ENCODE data around the gene TMEM54.
A peak's percentile ranks its signal among the peaks of the same experiment; 100 is the strongest.

Gene TMEM54

DNA sequence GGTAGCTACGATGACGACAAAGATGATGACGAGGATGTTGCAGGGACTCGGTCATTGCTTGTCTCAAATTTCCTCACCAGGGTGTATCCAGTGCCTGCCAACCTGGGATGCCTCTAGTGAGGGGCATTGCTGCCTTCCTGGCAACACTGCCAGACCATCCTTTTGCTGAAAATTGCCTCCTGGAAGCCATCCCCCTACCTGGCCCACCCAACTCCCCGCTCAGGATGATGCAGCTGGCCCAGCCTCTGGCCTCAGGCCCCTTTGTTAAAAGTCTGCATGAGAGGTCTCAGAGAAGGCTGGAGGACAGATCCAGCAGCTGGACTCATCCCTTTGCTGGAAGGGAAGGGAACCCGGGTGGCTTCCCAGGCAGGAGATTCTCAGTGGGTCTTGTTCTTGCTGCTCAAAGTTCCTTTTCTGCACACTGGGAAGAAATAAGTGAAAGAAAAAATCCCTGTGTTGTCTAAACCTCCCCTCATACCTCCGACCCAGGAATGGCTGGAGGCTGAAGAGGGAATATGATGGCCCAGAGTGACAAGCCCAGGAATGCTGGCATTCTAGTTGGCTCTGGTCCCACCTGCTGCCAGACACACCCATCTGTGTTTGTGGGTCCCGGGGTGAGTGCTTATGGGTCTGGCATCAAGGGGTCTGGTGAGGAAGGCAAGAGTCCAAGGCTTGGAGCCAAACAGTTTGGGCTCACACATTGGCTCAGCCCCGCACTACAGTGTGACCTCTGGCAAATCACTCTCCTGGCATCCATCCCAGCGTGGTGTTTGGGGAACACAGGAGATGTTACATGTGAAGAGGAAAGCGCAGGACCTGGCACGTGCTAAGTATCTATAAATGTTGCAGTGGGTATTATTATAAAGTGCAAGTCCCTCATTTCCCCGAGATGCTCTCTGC, 23.7 kb downstream of the TMEM54 start:
- peak; percentile 40 for DNase-seq

- DNase-seq = peak; percentile 7
Measured at GRCh38 chr1:32876341-32877210, 24.6 kb downstream of the TMEM54 start.

- no peak for DNase-seq
Measured at GRCh38 chr1:32874860-32875752, 26.1 kb downstream of the TMEM54 start.

DNA sequence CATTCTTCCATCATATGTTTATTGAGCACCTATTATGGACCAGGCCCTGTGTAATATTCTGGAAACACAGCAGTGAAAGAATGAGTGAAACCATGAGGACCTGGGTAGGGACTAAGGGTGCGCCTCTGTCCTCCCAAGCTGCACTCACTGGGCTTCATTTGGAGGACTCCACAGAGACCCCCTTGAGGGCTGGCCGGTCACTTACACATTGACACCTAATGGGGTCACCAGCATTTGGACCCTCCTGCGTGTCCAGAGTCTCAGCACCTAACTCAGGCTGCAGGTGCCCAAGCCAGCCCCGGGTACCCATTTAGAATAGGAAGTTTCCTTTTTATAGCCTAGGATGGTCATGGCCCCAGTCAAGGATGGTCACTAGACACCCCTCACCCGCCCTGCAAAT, 27.7 kb downstream of the TMEM54 start:
- no peak for DNase-seq

GRCh38 chr1:32872192-32872460, 29.1 kb downstream of the TMEM54 start:
- no peak for DNase-seq

- peak; percentile 20 for DNase-seq
Measured at GRCh38 chr1:32871364-32872191, 29.6 kb downstream of the TMEM54 start.

DNA sequence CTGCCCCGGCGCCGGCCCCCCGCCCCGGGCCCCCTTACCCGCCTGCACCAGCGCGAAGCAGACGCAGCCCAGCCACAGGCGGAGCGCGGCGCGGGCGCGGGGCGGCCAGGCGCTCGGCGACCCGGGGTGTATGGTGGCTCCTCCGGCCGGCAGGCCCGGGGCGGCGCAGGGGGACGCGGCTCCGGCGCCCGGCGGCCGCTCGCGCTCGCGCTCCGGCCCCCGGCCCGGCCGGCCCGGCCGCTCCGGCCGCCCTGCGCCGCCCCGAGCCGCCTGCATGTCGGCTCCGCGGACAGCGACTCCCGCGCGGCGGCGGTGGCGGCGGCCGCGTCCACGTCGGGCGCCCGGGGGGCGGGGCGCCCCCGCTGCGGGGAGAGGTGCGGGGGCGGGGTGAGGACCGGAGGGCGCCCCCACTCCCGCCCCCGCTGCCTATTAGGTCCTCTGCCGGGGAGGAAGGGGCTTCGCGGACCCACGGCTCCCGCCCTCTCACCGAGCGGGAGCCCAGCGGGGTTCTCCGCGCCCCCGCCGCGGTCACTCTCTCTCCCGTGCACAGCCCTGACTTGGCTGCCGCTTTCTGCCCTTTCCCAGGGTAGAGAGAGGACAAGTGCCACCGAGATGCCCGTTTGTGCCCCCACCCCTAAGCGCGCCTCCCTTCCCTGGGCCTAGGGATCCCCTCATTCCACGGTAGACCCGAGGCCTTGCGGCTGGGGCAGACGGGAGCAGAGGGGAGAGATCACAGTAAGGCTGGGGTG, 30.4 kb downstream of the TMEM54 start, which contains the start of gene FNDC5:
Gene FNDC5, minus strand, starts transcription at position 298 of the 749 bp plus-strand sequence.
- DNase-seq = peak; percentile 32

DNA sequence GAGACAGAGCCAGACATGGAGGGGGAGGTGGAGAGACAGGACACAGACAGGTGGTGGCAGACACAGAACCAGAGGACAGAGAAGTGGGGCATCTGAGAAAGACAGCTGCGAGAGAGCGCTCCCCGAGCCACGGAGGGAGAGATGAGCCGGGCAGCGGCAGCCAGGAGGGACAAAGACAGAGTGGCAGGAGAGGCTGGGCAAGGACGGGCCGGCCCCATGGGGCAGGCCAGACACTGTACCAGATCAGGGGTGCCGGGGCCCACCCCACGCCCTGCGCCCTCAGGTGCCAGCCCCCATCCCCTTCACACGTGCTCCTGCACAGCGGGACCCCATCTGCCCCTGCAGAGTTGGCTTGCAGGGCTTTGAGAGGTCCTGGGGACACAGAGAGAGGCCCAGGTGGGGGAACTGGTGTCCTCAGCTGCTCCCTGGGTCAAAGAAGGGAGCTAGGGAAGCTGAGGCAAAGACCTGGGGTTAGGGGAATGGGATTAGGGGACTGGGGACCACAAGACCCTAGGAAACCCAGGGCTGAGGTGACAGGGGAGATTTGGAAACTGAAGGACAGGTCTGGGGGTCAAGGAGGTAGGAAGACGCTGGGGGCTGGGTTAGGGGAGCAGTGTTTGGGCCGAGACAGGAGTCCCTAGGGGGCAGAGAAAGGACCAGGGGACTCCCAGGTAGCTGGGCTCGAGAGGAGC, 31.1 kb downstream of the TMEM54 start:
- DNase-seq = no peak

- no peak for DNase-seq
Measured at GRCh38 chr1:32868806-32869455, 32.3 kb downstream of the TMEM54 start.

GRCh38 chr1:32868085-32868484, 33.1 kb downstream of the TMEM54 start:
- DNase-seq = no peak

DNA sequence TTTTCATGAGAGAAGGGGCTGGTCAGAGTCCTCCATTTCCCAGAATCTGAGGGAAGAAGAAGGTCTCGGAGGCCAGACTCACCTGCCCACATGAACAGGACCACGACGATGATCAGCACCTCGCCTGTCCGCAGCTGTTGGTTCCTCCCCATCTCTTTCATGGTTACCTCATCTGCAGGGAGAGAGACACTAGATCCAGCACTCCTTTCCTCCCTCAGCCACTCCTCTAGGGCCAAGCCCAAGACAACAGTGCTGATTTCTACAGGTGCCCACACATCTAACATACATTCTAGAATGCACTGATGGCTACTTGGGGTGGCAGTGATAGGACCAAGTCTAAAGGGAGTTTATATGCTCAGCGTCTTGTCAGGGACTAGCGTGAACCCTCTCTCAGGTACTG, 33.5 kb downstream of the TMEM54 start:
- no peak for DNase-seq

DNA sequence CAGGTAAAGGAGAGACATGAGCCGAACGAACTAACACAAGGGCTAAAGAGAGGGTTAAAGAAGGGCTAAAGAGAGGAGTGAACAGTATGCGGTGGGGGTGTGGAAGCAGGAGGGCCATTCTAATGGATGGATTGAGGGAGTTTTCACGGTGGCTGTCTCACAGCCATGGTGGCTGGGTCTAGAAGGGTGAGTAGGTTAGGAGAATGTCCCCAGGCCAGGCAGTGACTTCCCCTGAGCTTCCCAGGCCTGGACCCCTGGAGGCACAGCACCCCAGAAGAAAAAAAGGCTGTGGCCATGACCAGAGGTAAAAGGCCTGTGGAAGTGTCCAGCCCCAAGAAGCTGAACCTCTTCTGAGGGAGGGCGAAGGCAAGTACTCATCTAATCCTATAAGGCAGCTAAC, 34.0 kb downstream of the TMEM54 start:
- no peak for DNase-seq

- no peak for DNase-seq
Measured at GRCh38 chr1:32865639-32866405, 35.4 kb downstream of the TMEM54 start.

DNA sequence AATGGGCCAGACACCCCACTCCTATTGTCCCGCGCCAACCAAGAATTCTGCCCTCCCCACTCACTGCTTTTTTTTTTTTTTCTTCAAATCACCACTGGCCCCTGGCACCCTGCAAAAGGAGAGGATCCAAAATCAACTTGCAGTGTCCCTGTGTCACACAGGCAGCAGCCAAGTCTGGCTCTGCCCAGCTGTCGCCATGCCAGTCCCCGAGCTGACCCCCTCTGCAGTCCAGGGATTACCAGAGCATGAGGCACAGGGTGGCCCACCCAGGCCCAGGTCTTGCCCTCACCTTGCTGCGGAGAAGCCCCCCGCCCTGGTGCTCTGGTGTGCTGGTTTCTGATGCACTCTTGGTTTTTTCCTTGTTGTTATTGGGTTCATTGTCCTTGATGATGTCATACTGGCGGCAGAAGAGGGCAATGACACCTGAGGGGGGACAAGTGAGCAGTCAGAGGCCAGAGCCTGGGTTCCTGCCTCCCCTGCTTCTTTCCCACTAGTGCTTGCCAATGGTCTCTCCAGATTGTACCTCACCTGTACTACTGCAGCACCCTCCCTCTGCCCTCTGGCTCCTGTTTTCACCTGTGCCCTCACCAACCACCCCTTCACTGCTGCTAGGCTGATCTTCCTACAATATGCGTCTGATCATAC, 36.7 kb downstream of the TMEM54 start:
- DNase-seq = no peak

GRCh38 chr1:32863881-32864245, 37.3 kb downstream of the TMEM54 start:
- no peak for DNase-seq

DNA sequence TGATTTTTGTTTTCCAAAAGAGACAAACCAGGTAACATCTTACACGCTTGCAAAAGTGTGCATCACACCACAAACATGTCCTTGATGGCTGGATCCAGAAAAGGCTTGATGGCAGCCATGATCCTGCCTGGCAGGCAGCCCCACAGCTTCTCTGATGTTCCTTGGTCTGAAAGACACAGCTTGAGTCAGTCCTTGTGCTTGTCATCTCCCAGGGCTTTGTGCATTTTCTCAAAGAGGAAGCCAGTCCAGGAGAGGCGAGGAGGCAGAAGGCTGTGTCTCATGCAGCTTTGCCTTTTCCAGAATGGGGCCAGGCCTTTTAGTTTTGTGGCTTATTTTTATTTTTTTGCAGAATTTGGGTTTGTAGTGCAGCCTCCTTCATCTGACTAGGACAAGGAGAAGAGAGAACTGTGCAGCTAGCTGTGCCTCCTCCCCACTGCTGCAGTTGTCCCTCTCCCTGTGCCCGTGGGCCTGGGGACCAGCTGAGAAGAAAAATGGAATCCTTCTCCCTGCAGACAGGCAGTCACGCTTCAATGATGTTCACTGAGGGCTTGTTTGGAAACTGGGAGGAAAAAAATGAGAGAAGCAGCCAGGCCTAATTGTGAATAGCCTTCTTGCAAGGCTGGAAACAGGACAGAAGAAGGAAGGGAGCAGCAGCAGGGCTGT, 37.8 kb downstream of the TMEM54 start:
- no peak for DNase-seq

DNA sequence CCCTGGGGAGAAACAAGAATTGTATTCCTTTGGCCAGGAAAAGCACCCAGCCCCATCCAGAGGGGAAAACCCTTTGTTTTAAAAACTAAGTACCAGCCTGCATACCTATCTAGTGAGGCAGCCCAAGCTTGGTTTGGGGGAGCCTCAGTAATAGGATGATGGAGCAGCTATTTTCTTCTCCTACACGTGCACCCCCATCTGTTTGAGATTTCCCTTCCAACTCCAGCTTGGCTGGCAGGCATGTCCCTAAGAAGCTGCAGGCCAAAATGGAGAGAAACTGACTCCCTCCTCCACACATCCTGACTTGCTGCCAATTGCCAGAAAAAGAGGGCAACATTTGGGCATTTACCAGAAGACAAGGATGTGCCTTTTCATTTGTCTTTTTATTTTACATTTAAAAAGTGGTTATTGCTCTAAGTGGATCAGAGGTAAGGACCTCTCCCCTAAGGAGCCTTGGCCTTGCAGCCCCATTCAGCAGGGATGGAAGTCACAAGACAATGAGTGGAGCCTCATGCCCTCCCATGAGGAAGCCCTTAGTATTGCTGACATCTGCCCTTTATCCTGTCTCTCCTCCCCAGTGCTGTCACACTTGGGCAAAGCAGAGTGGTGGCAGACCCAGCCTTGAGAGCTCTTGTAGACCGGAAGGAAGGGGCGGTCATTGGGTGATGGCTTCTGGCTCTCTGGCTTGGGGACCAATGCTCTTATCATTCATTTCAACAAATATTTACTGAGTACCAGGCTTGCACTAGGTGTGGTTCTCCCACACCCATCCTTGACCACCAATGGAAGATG, 39.1 kb downstream of the TMEM54 start:
- no peak for DNase-seq

Measured in NCI-H345 (cell line).